Keratinocyte (primary cell): ENCODE results near the gene COX4I2.

Source experiments
- CTCF ChIP-seq, 3 experiments: IDR thresholded peaks in 1 of 3; conservative IDR thresholded peaks in 1 of 3; optimal IDR thresholded peaks in 1 of 3; 2 replicates in 2 of 3; 3 replicates in 1 of 3; pipeline versions ENCODE3 to v1.5.1; 2011; ENCODE audit warnings: low read length in 3 of 3, mild to moderate bottlenecking in 3 of 3, moderate library complexity in 2 of 3, control low read depth in 1 of 3, inconsistent platforms in 1 of 3; ENCODE audit not compliant: insufficient read depth in 2 of 3; ENCODE audit errors: extremely low read depth in 1 of 3
- EZH2 ChIP-seq: IDR thresholded peaks from one replicate; pipeline ENCODE4 v1.6.1; 2012; ENCODE audit warnings: inconsistent platforms, mild to moderate bottlenecking, low read length, moderate library complexity

DNA sequence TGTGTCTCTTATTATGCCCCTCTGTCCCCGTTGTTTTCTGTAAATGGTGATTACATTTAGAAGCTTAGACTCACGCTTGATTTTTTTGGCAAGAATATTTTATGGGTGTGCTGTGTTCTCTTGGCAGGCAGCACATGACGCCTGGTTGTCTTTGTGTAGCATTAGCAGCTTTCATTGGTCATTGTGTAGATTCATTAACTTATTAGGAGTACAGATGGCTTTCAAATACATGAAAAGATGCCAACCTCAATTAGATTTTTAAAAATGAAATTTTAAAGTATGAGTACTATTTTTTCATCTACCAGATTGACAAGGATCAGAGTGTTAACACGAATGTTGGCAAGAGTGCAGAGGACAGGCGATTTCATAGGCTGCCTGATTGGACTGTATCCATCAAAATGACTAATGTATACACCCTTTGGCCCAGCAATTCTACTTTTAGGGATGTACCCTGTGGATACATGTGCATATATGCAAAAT is 15.2 kb downstream of the COX4I2 start:
- TF ChIP-seq CTCF (optimal IDR thresholded peaks at IDR 0.05 in 1 of 3, IDR thresholded peaks at IDR 0.05 in 1 of 3, conservative IDR thresholded peaks at IDR 0.05 in 1 of 3; ENCODE audit: extremely low read depth in 1 of 3, insufficient read depth in 2 of 3, low read length in 3 of 3) (no peak), EZH2 (no peak)
